ENCODE data around the gene BBC3. TPM values are rescaled to one million over a fixed set of nuclear protein-coding genes. Genes with fewer than 3 reads are reported as not detected.

Gene BBC3
- total RNA-seq, 2 experiments from 2014 or later, result 23.2 to 26.2 TPM

- Mint-ChIP-seq H3K36me3 (ENCODE audit: low read depth) (peaks cover 7% of the 10 kb centered on the region), H3K27ac (peak within 1 kb of the TSS; percentile 99), H3K4me3 (peak within 1 kb of the TSS; percentile 92), H3K27me3 (no peaks in the 10 kb centered on the region), H3K4me1 (ENCODE audit: low read depth) (peaks cover 26% of the 10 kb centered on the region), H3K9me3 (no peaks in the 10 kb centered on the region)
- ChIA-PET POLR2A (interaction anchor here (0.7 to 3.9 kb wide), 12 partner anchors 9 to 154 kb away, joined by 3 to 33 read pairs (median 4); partner anchors contain the start of gene CCDC9), CTCF (interaction anchor here (1.0 to 3.7 kb wide), 7 partner anchors 11 to 151 kb away, joined by 3 to 22 read pairs (median 10); no protein-coding TSS in a partner anchor)
- no peak for TF ChIP-seq CTCF (IDR thresholded peaks at IDR 0.05)
- ATAC-seq, result peak; percentile 80
- DNase-seq, result peak; percentile 100
- intact Hi-C loops (cut with micrococcal nuclease), result no loop called here
Measured at GRCh38 chr19:47274071-47274890, 43.3 kb upstream of the BBC3 start, which contains the start of gene INAFM1. Gene INAFM1, plus strand, starts transcription at chr19:47274885. Its CDS starts 35 bp downstream, at chr19:47274920.

- H3K36me3 Mint-ChIP-seq (ENCODE audit: low read depth), result peaks cover 10% of the 10 kb centered on the region
- peak; percentile 93 for DNase-seq
- ChIA-PET CTCF (interaction anchor here (1.0 to 3.7 kb wide), 3 partner anchors 12 to 29 kb away, joined by 6 to 22 read pairs (median 10); no protein-coding TSS in a partner anchor), POLR2A (interaction anchor here (1.1 to 3.9 kb wide), 7 partner anchors 9 to 155 kb away, joined by 3 to 33 read pairs (median 4); partner anchors contain the start of gene CCDC9)
- H3K4me3 Mint-ChIP-seq, result peak overlapping the region; percentile 92
- peaks cover 26% of the 10 kb centered on the region for H3K4me1 Mint-ChIP-seq (ENCODE audit: low read depth)
- intact Hi-C loops (cut with micrococcal nuclease), result loop anchor here (2.0 kb wide), 1 partner anchor 17 kb away; the partner anchor contains the start of gene CCDC9
- TF ChIP-seq CTCF (IDR thresholded peaks at IDR 0.05), result no peak
- no peaks in the 10 kb centered on the region for H3K9me3 Mint-ChIP-seq
- no peaks in the 10 kb centered on the region for H3K27me3 Mint-ChIP-seq
- peak; percentile 69 for ATAC-seq
- H3K27ac Mint-ChIP-seq, result peak overlapping the region; percentile 99
Measured at GRCh38 chr19:47273313-47274070, 42.5 kb upstream of the BBC3 start.

- Mint-ChIP-seq H3K4me3 (peak overlapping the region; percentile 92), H3K4me1 (ENCODE audit: low read depth) (peaks cover 23% of the 10 kb centered on the region), H3K27ac (peak overlapping the region; percentile 87), H3K27me3 (no peaks in the 10 kb centered on the region), H3K9me3 (no peaks in the 10 kb centered on the region), H3K36me3 (ENCODE audit: low read depth) (peaks cover 14% of the 10 kb centered on the region)
- TF ChIP-seq CTCF (IDR thresholded peaks at IDR 0.05), result no peak
- DNase-seq, result peak; percentile 71
- intact Hi-C loops (cut with micrococcal nuclease), result loop anchor here (2.0 kb wide), 1 partner anchor 16 kb away; the partner anchor contains the start of gene CCDC9
- ChIA-PET POLR2A (interaction anchor here (0.9 to 1.2 kb wide), 4 partner anchors 14 to 71 kb away, joined by 3 to 4 read pairs (median 4); no protein-coding TSS in a partner anchor), CTCF (interaction anchor here (0.9 to 1.4 kb wide), 3 partner anchors 12 to 77 kb away, joined by 3 to 5 read pairs (median 3); partner anchors contain the start of gene DHX34)
- ATAC-seq, result no peak
Measured at GRCh38 chr19:47272448-47273312, 41.7 kb upstream of the BBC3 start.

GRCh38 chr19:47271949-47272348 lies 41.0 kb upstream of the BBC3 start:
- Mint-ChIP-seq H3K27ac (peak overlapping the region; percentile 87), H3K4me3 (peak overlapping the region; percentile 92), H3K27me3 (no peaks in the 10 kb centered on the region), H3K36me3 (ENCODE audit: low read depth) (peaks cover 18% of the 10 kb centered on the region), H3K4me1 (ENCODE audit: low read depth) (peaks cover 23% of the 10 kb centered on the region), H3K9me3 (no peaks in the 10 kb centered on the region)
- TF ChIP-seq CTCF (IDR thresholded peaks at IDR 0.05), result no peak
- DNase-seq (no peak), ATAC-seq (no peak)
- intact Hi-C loops (cut with micrococcal nuclease), result loop anchor here (2.0 kb wide), 1 partner anchor 15 kb away; the partner anchor contains the start of gene CCDC9
- ChIA-PET POLR2A (interaction anchor here (0.9 to 1.2 kb wide), 4 partner anchors 13 to 72 kb away, joined by 3 to 4 read pairs (median 4); no protein-coding TSS in a partner anchor), CTCF (interaction anchor here (0.9 to 1.4 kb wide), 4 partner anchors 13 to 77 kb away, joined by 3 to 5 read pairs (median 3); partner anchors contain the start of gene DHX34)

All from activated CD8-positive, alpha-beta T cell treated with anti-CD3 and anti-CD28 coated beads for 36 hours (primary cell).